ENCODE data around the gene MN1.
A peak's percentile ranks its signal among the peaks of the same experiment; 100 is the strongest.
"Not testable (repeated sequence)": the region's sequence is repeated elsewhere in the genome, so short reads cannot be mapped to it uniquely, and the experiment has no call there.

The MN1 gene

GRCh38 chr22:27755521-27756211 lies 45.9 kb downstream of the MN1 start:
- DNase-seq: no peak

- DNase-seq: no peak
These were observed 46.6 kb downstream of the MN1 start for GRCh38 chr22:27754888-27755480.

DNA sequence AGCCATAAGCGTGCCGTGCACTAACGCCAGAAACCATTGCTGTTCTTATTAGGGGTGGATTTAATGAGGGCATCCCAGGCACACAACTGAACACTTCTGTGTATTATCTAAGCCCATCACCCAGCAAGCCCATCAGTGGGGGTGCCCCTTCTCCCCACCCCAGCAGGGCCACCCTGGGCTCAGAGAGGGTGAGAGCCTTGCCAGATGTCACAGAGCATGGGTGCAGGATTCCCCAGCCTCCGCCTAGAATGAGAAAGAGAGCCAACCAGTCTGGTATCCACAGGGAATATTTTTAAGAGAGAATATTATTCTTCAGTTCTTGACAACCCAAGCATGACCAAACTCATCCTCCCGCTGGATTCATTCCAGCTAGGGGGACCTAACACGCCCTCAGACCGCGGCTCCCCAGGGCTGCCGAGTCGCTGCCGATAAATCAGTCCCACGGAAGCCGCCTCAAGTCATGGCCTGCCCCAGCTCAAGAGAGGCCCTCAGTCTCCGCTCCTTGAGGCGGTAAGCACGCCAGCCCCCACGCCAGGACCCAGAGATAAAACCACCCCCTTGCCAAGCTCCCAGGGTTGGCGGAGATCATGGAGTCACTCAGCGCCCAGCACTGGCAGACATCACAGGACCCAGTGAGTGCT lies 47.2 kb downstream of the MN1 start:
- DNase-seq: peak; percentile 5

GRCh38 chr22:27752771-27753170 lies 48.8 kb downstream of the MN1 start:
- no peak for DNase-seq

DNA sequence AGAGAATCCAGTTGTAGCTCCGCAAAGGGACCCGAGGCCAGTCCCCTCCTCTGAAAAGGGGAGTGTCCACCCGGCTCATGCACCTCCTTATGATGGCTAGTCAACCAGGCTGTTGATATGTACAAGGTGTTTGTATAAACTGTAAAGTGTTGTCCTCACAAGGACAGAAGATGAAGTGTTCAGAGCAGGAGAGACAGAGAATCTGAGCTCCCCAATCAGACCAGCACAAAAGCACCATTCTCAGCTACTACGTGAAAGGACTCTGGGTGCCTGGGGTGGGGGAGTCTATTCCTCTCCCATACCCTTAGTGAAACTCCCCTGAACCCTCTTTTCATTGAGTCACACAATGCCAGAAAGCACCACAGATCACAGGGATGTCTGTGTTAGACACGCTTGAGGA lies 49.4 kb downstream of the MN1 start:
- DNase-seq: no peak

GRCh38 chr22:27751277-27752070 lies 50.1 kb downstream of the MN1 start:
- DNase-seq: no peak

- DNase-seq: no peak
These were observed 50.8 kb downstream of the MN1 start for GRCh38 chr22:27750584-27751265.

- no peak for DNase-seq
These were observed 51.8 kb downstream of the MN1 start for GRCh38 chr22:27749597-27750225.

DNA sequence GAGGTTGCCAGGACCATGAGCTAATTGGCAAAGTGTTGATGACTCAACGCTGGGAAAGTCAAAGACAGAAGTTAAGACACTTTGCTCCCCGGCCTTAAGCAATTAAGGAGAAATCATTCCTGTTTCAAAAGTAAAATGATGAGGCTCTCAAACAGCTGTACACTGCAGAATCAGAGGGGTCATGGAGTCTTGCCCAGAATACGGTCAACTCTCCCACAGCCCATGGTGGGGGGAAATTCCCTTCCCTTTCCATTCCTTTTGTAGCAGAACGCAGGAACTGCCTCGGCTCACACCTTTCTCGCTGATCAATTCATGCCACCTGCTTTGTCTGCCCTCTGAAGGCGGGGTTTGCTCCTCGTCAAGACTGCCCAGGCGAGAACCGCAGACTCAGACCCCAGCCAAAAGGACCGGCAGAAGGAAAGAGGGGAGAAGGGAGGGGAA lies 52.8 kb downstream of the MN1 start:
- DNase-seq: no peak

DNA sequence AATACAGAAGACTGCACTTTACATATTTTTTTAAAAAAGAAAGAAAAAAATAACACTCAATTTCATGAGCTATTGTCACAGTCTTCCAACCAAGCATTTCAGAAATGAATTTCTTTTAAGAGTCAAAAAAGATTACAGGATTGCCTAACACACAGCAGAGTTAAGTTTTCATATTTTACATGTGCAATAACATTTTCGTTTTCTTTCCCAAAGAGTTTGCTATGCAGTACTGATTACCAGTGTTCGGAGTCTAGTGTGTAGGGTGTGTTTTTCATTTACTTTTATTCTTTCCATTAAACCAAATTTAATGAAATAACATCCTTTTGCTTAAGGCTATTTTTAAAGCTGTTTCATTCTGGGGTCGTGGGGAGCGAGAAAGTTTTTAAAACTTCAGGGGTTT lies 53.2 kb downstream of the MN1 start:
- no peak for DNase-seq

DNA sequence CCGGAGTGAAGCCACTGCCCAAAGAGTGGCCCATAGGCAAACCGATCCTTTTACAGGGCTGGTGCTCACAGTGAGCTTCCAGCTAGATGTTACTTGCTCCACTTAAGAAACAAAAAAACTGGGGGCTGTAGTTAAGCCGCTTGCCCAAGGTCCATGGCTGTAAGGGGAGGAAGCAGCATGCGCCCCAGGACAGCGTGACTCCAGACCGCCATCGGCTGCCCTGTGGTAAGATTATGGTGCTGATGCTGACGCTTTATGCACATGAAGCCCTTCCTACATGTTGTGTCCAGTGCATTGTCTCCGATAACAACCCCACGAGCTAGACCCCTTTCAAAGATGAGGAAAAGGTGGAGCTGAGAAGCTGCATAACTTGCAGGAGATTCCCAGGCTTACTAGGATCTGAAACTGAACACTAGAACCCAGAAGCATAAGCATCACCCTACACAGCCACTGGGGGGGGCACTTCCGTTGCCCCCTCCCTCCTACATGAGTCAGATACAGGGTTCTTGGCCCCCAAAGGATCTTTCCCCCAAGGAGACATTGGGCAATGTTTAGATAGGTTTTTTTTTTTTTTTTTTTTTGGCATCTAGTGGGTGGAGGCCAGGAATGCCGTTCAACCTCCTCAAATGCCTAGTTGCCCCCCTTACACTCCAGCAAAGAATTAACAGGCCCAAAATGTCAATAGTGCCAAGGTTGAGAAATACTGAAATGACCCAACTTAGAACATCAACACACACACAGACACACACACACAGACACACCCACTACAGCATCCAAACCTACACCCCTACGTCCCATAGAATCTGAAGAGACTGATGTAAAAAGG lies 53.9 kb downstream of the MN1 start:
- no peak for DNase-seq

DNA sequence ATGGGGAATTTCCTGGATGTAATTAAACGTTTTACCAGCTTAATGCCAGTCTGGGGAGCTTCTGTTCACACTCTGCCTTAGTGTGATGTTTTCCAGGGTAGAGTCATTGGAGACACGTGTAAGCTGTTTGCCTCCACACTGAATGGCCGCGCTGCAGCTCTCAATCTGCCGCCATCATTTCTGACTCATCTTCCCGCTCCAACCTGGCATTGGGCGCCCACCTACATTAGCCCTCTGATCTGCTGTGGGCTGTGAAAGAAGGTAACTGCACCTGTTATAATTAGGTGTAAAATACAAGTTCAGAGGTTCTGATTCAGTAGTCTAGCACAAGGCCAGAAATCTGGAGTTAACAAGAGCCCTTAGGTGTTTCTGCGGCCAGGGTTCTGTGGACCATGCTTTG lies 54.6 kb downstream of the MN1 start:
- DNase-seq: no peak

DNA sequence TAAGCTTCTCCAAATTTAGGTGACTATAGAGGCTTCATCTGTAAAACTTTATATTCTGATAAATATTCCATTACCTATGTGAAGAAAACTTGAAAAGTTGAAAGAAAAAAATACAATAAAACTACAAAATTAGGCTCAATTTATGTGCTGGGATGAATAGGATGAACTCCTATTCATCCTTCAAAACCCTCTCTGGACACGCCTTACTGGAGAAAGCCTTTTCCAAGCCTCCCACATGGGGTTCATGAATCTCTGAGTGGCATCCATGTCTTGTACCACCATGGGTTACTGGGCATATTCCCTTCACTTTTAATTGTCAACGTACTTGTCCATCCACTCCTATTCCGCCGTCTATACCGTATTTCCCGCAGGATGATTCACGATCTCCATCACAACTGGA lies 55.7 kb downstream of the MN1 start:
- no peak for DNase-seq

GRCh38 chr22:27745154-27745553 lies 56.4 kb downstream of the MN1 start:
- no peak for DNase-seq

DNA sequence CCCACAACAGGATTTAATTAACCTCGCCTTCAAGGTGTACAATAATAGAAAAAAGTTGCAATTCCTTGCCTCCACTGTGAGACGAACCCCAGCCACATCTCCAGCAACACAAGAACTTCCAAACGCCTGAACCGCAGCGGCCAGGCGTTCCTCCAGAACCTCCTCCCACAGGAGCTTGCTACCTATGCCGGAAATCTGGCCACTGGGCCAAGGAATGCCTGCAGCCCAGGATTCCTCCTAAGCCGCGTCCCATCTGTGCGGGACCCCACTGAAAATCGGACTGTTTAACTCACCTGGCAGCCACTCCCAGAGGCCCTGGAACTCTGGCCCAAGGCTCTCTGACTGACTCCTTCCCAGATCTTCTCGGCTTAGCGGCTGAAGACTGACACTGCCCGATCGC lies 57.5 kb downstream of the MN1 start:
- not testable (repeated sequence) for DNase-seq

DNA sequence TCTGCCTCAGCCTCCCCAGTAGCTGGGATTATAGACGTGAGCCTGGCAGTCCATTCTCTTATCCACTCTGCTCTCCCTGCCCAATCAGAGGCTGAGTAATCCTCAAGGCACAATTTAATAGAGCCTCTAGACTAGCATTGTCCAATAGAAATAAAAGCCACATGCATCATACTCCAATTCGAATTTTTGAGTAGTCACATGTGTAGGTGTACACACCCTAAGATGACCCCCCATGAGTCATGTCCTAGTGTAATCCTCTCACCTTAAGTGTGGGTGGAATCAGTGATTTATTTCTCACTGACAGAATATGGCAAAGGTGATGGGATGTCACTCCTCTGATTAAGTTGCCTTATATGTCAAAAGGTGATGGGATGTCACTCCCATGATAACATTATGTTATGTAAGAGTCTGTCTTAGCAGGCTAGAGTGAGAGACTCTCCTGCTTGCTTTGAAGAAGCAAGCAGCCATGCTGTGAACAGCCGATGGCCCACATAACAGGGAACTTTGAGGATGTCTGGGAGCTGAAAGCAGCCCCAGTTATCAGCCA lies 61.3 kb downstream of the MN1 start:
- DNase-seq: no peak

DNA sequence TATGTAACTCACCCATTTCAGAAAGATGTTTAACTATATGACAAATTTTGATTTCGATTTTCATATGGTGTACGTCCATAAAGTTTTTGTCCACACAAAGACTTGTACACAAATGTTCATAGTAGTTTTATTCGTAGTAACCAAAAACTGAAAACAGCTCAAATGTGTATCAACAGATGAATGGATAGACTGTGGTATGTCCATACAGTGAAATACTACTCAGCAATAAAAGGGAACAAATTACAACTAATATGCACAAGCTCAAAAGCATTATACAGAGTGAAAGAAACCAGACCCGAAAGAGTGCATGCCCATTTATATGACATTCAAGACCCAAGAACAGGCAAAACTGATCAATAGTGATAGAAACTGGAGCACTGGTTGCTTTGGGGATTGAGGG lies 64.0 kb downstream of the MN1 start:
- no peak for DNase-seq

DNA sequence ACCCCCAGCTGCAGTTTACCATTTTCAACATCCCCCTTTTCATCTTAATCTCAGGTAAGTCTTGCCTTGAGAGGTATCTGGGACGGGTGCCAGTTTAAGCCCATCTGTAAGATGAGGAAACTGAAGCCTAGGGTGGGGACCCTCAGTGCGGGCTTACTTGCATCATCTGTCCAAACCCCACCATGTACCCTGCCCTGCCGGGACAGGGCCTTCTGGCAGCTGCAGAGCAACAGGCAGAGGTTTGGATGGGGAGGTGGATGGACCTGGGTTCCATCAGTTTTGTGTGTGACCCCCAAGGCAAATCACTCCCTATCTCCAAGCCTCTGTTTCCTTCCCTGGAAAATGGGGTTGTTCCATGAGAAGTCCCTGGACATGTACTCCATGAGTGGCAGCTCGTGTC lies 67.5 kb downstream of the MN1 start:
- DNase-seq: no peak

DNA sequence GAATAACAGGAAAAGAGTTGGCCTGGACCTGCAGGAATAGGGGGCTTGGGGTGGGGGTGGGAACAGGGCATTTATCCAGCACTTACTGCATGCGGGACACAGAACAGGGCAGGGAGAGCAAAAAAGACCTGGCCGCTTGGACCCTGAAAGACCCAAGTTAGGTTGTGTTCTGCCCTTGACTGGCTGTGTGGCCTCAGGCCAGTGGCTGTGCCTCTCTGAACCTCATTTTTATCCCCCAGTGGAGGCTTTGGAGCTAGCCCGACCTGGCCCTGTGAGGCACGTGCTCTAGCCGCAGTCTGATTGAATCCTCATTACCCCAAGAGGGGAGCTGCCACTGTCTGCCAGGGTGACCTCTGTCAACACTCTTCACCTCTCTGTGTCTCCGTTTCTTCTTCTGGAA lies 68.7 kb downstream of the MN1 start:
- no peak for DNase-seq

DNA sequence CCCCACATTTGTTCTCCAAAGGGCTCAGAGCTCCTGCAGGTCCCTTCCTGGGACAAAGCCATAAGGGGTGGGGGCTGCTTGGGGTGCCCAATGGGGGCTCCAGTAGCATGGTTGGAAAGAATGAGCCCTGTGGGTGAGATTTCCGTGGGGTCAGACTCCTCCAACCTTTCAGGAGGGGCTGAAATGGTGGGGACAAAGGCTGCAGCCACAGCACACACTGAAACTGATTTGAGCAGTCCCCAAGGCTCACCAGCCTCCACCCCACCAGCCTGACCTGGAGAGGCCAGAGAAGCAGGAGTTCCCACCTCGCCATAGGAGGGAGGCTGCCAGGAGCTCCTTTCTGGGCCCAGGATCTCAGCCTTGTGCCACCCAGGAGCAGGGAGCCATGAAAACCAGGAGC lies 69.2 kb downstream of the MN1 start:
- no peak for DNase-seq

DNA sequence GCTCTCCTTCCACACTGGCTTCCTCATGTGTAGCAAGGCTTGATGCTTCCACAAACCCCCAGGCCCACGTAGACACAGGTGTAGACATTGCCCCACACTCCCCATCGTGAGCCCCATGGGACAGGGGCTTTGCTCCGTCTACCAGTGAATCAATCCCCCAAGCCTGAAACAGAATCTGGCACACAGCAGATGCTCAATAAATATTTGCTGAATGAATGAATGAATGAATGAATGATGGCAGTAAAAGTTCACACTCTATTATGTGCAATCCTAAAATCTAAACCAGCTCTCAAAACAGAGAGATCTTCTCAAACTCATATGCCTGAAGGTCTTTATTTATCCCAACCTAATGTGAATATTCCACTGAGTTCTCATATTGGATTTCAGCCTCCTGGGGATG lies 69.9 kb downstream of the MN1 start:
- no peak for DNase-seq
